ENCODE measurements around the gene RERE.

RERE gene

GRCh38 chr1:8473891-8474300, 343.5 kb downstream of the RERE start:
- DNase-seq (ENCODE audit: low spot score), result no peak

- DNase-seq (ENCODE audit: low spot score), result no peak
These were observed 344.1 kb downstream of the RERE start for GRCh38 chr1:8473121-8473875.

- DNase-seq (ENCODE audit: low spot score), result no peak
These were observed 344.8 kb downstream of the RERE start for GRCh38 chr1:8472668-8473067.

GRCh38 chr1:8471451-8471850, 346.0 kb downstream of the RERE start:
- no peak for DNase-seq (ENCODE audit: low spot score)

- no peak for DNase-seq (ENCODE audit: low spot score)
These were observed 348.7 kb downstream of the RERE start for GRCh38 chr1:8468751-8469150.

- no peak for DNase-seq (ENCODE audit: low spot score)
These were observed 350.1 kb downstream of the RERE start for GRCh38 chr1:8467308-8467707.

- no peak for DNase-seq (ENCODE audit: low spot score)
These were observed 351.7 kb downstream of the RERE start for GRCh38 chr1:8465692-8466091.

- no peak for DNase-seq (ENCODE audit: low spot score)
These were observed 352.4 kb downstream of the RERE start for GRCh38 chr1:8465013-8465412.

GRCh38 chr1:8464377-8464776, 353.1 kb downstream of the RERE start:
- no peak for DNase-seq (ENCODE audit: low spot score)

GRCh38 chr1:8463144-8463927, 354.1 kb downstream of the RERE start:
- DNase-seq (ENCODE audit: low spot score), result no peak

GRCh38 chr1:8462371-8462892, 355.0 kb downstream of the RERE start:
- DNase-seq (ENCODE audit: low spot score), result no peak

GRCh38 chr1:8461351-8462110, 355.9 kb downstream of the RERE start:
- DNase-seq (ENCODE audit: low spot score), result no peak

GRCh38 chr1:8460784-8461183, 356.7 kb downstream of the RERE start:
- no peak for DNase-seq (ENCODE audit: low spot score)

GRCh38 chr1:8460132-8460544, 357.3 kb downstream of the RERE start:
- no peak for DNase-seq (ENCODE audit: low spot score)

GRCh38 chr1:8458607-8459006, 358.8 kb downstream of the RERE start:
- no peak for DNase-seq (ENCODE audit: low spot score)

- no peak for DNase-seq (ENCODE audit: low spot score)
These were observed 359.6 kb downstream of the RERE start for GRCh38 chr1:8457760-8458381.

- no peak for DNase-seq (ENCODE audit: low spot score)
These were observed 360.4 kb downstream of the RERE start for GRCh38 chr1:8456991-8457390.

GRCh38 chr1:8456308-8456912, 361.0 kb downstream of the RERE start:
- DNase-seq (ENCODE audit: low spot score), result peak; percentile 20

- DNase-seq (ENCODE audit: low spot score), result no peak
These were observed 361.6 kb downstream of the RERE start for GRCh38 chr1:8455700-8456307.

GRCh38 chr1:8450312-8450711, 367.1 kb downstream of the RERE start:
- DNase-seq (ENCODE audit: low spot score), result no peak

Data from RKO (cell line).